IMR-90 (cell line): ENCODE measurements around the gene CATSPER4. TPM values are rescaled to one million over a fixed set of nuclear protein-coding genes. Genes with fewer than 3 reads are reported as not detected.

Experiments used
- ATAC-seq: fragments of 200-7000 bp; cut with Tn5 transposase; 2 replicates; pipeline ENCODE4 v1.9.1; 2020; ENCODE audit warnings: low read depth, mild to moderate bottlenecking, moderate library complexity
- BruUV-seq: library from RNA; stranded (reverse); fragments of 400-500 nt; replicated peaks from 2 replicates; lab custom pipeline; 2021; lab: Mats Ljungman, UMichigan
- CTCF ChIA-PET: fragments of 300-600 bp; formaldehyde crosslinking; extraction: SDS; loops from one replicate; lab custom pipeline; 2021; ENCODE audit warnings: antibody characterized with exemption; lab: Yijun Ruan, JAX
- POLR2A ChIA-PET: fragments of 300-600 bp; sonication (Branson Sonifier 250); formaldehyde crosslinking; loops from one replicate; lab custom pipeline; 2022; ENCODE audit warnings: antibody characterized with exemption; ENCODE audit not compliant: unreplicated experiment; lab: Charles Lee
- DNase-seq: peaks from one replicate; pipeline ENCODE4 v3.0.0; 2013
- H2AFZ ChIP-seq: replicated peaks from 2 replicates; pipeline ENCODE3; 2013; ENCODE audit warnings: low read length, mild to moderate bottlenecking; ENCODE audit not compliant: poor library complexity
- H2AK5ac ChIP-seq: 2 replicates; pipeline ENCODE4 v1.6.1; 2013; ENCODE audit warnings: low read depth, low read length, inconsistent platforms
- H2AK9ac ChIP-seq: replicated peaks from 2 replicates; pipeline ENCODE3; 2013; ENCODE audit warnings: mild to moderate bottlenecking, low read depth, low read length, moderate library complexity; ENCODE audit not compliant: poor library complexity
- H2BK120ac ChIP-seq: 2 replicates; pipeline ENCODE4 v1.6.1; 2013; ENCODE audit warnings: low read depth, low read length, inconsistent platforms
- H2BK15ac ChIP-seq: 3 replicates; pipeline ENCODE4 v1.6.1; 2013; ENCODE audit warnings: low read depth, low read length, inconsistent platforms
- H2BK20ac ChIP-seq: 2 replicates; pipeline ENCODE4 v1.6.1; 2013; ENCODE audit warnings: low read depth, mild to moderate bottlenecking, inconsistent platforms, low read length, moderate library complexity
- H2BK5ac ChIP-seq: 2 replicates; pipeline ENCODE4 v1.6.1; 2013; ENCODE audit warnings: mild to moderate bottlenecking, low read depth, low read length, inconsistent platforms; ENCODE audit not compliant: poor library complexity, severe bottlenecking
- H3K14ac ChIP-seq: replicated peaks from 2 replicates; pipeline ENCODE4 v1.6.1; 2013; ENCODE audit warnings: low read depth, low read length, inconsistent platforms
- H3K18ac ChIP-seq: 2 replicates; pipeline ENCODE4 v1.6.1; 2013; ENCODE audit warnings: low read depth, low read length, control low read depth
- H3K23ac ChIP-seq: 2 replicates; pipeline ENCODE4 v1.6.1; 2013; ENCODE audit warnings: low read depth, low read length, inconsistent platforms
- H3K27ac ChIP-seq: 2 replicates; pipeline ENCODE4 v1.5.1; 2013; ENCODE audit warnings: mild to moderate bottlenecking, control low read depth, low read length; ENCODE audit not compliant: insufficient read depth
- H3K27me3 ChIP-seq: 2 replicates; pipeline ENCODE4 v1.6.1; 2013; ENCODE audit warnings: low read length; ENCODE audit not compliant: control insufficient read depth, insufficient read depth
- H3K36me3 ChIP-seq: 2 replicates; pipeline ENCODE4 v1.6.1; 2013; ENCODE audit warnings: low read length, mixed read lengths; ENCODE audit not compliant: control insufficient read depth, insufficient read depth
- H3K4ac ChIP-seq: 2 replicates; pipeline ENCODE4 v1.6.1; 2013; ENCODE audit warnings: low read depth, low read length, inconsistent platforms
- H3K4me1 ChIP-seq: 2 replicates; pipeline ENCODE4 v1.6.1; 2013; ENCODE audit warnings: low read length, mixed read lengths; ENCODE audit not compliant: control insufficient read depth, insufficient read depth
- H3K4me2 ChIP-seq: 2 replicates; pipeline ENCODE4 v1.6.1; 2013; ENCODE audit warnings: low read depth, mild to moderate bottlenecking, control low read depth, low read length, moderate library complexity
- H3K4me3 ChIP-seq: 2 replicates; pipeline ENCODE4 v1.5.1; 2013; ENCODE audit warnings: low read depth, mild to moderate bottlenecking, control low read depth, low read length, moderate library complexity; ENCODE audit not compliant: insufficient read depth
- H3K56ac ChIP-seq: 2 replicates; pipeline ENCODE4 v1.6.1; 2013; ENCODE audit warnings: low read length, inconsistent platforms; ENCODE audit not compliant: insufficient read depth; ENCODE audit errors: extremely low read depth
- H3K79me1 ChIP-seq, 2 experiments: 2 replicates each; pipeline ENCODE4 v1.6.1; 2013; ENCODE audit warnings: low read length in 2 of 2, inconsistent platforms in 1 of 2, low read depth in 1 of 2
- H3K9ac ChIP-seq: 2 replicates; pipeline ENCODE4 v1.6.1; 2013; ENCODE audit warnings: low read depth, low read length, control low read depth
- H3K9me1 ChIP-seq: 2 replicates; pipeline ENCODE4 v1.6.1; 2013; ENCODE audit warnings: low read length, inconsistent platforms; ENCODE audit not compliant: insufficient read depth
- H3K9me3 ChIP-seq: 2 replicates; pipeline ENCODE4 v1.6.1; 2013; ENCODE audit warnings: low read length; ENCODE audit not compliant: control insufficient read depth, insufficient read depth
- H4K20me1 ChIP-seq: 2 replicates; pipeline ENCODE4 v1.6.1; 2013; ENCODE audit warnings: low read length, inconsistent platforms; ENCODE audit not compliant: insufficient read depth
- H4K5ac ChIP-seq: 2 replicates; pipeline ENCODE4 v1.6.1; 2013; ENCODE audit warnings: mild to moderate bottlenecking, low read depth, low read length, control low read depth
- H4K8ac ChIP-seq, 2 experiments: 2 replicates each; pipeline ENCODE4 v1.6.1; 2013; ENCODE audit warnings: low read depth in 2 of 2, low read length in 2 of 2, control low read depth in 1 of 2, inconsistent platforms in 1 of 2
- H4K91ac ChIP-seq: 2 replicates; pipeline ENCODE4 v1.6.1; 2013; ENCODE audit warnings: low read depth, low read length, inconsistent platforms; ENCODE audit not compliant: insufficient read depth
- BHLHE40 ChIP-seq: fragments of 150-350 bp; IDR thresholded peaks from 2 replicates; pipeline ENCODE4 v1.6.1; 2016; ENCODE audit warnings: mild to moderate bottlenecking, low read depth, low read length
- MAFK ChIP-seq: IDR thresholded peaks from 2 replicates; pipeline ENCODE4 v1.6.1; 2012; ENCODE audit warnings: low read depth, low read length, improper control_type of control experiment
- MAZ ChIP-seq: IDR thresholded peaks from 2 replicates; pipeline ENCODE4 v1.6.1; 2012; ENCODE audit warnings: low read depth, mild to moderate bottlenecking, low read length, improper control_type of control experiment, moderate library complexity, borderline replicate concordance
- NFE2L2 ChIP-seq: fragments of 150-350 bp; IDR thresholded peaks from 2 replicates; pipeline ENCODE4 v1.6.1; 2016; ENCODE audit warnings: low read depth, mild to moderate bottlenecking, low read length
- RCOR1 ChIP-seq: IDR thresholded peaks from 2 replicates; pipeline ENCODE4 v1.6.1; 2012; ENCODE audit warnings: mild to moderate bottlenecking, low read length, improper control_type of control experiment; ENCODE audit not compliant: insufficient replicate concordance
- SMC3 ChIP-seq: fragments of 150-350 bp; IDR thresholded peaks from 2 replicates; pipeline ENCODE4 v1.6.1; 2016; ENCODE audit warnings: low read depth, mild to moderate bottlenecking, antibody characterized with exemption, low read length, moderate library complexity
- WGBS, 2 experiments: methylation state at CpG; one replicate each; pipeline versions ENCODE4 v1.1.5 to v1.1.7; 2013; ENCODE audit warnings: missing lambda C conversion rate in 2 of 2; ENCODE audit not compliant: insufficient read length in 1 of 2; ENCODE audit errors: extremely low coverage in 2 of 2; 5-methylcytosine and 5-hydroxymethylcytosine counted together
- dilution Hi-C: fragments of 300-500 bp; cut with HindIII; formaldehyde crosslinking; loops from one replicate; pipeline ENCODE4 v1.14.3; 2018; ENCODE audit warnings: low sequenced_read_pairs; ENCODE audit not compliant: unreplicated experiment
- in situ Hi-C: fragments of 300-500 bp; cut with MboI; formaldehyde crosslinking; loops from 3 replicates; pipeline ENCODE4 v1.14.3; 2019; ENCODE audit warnings: low sequenced_read_pairs, inconsistent platforms, mixed read lengths
- intact Hi-C: fragments of 100-400 bp; cut with micrococcal nuclease; formaldehyde crosslinking; loops from 2 replicates; pipeline ENCODE4 v1.10.0; 2022
- polyA plus RNA-seq, 3 experiments: library from polyadenylated mRNA; depleted of rRNA; stranded (reverse); fragments of >200 nt; gene quantifications; 2 replicates each; pipeline ENCODE4 v1.2.3, GENCODE V29; 2012; ENCODE audit warnings: low replicate concordance in 1 of 3
- total RNA-seq: library from RNA; depleted of rRNA; stranded (reverse); fragments of >200 nt; gene quantifications from 2 replicates; pipeline ENCODE4 v1.2.3, GENCODE V29; 2012
- TF ChIP-seq, protein P1 (sequence below): fragments of 150-350 bp; IDR thresholded peaks from 2 replicates; pipeline ENCODE4 v1.6.1; 2016; ENCODE audit warnings: low read depth, mild to moderate bottlenecking, low read length, moderate library complexity, borderline replicate concordance

The CATSPER4 gene
- total and polyA plus RNA-seq, 2 of the 4 experiments (the other 2 are of a cell fraction): not detected

DNA sequence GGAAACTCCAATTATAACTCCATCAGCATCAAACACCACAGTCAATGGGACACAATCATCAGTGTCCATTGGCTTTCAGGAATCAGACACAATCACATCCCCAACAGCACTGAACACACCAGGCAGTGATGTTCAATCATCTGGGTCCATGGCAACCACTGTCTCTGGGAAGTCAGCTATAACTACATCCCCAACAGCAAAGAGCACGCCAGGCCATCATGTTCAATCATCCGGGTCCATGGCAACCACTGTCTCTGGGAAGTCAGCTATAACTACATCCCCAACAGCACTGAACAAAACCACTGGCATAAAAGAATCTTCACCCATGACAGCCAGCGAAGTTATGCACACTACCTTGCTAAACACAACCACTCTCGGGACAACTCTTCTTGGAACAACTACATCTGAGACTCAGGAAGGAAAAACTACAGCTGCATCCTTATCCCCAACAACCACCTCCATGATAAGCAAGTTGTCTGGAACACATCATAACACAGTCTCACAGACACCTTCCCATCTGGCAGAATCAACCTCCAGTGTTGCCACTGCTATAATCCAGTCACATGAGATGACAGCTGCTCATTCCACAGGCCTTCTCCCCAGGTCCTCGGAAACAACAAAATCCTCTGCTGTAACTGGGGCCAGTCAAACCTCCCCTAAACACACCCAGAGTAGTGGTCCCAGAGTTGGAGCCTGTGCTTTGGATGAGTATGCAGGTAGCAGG lies 19.9 kb downstream of the CATSPER4 start:
- no peak overlapping the region for H4K5ac ChIP-seq
- no peaks in the 10 kb centered on the region for H3K4me1 ChIP-seq
- H4K91ac ChIP-seq: no peak overlapping the region
- in situ Hi-C loops: no loop called here
- 72% methylated on average over 2 of the region's 5 CpGs; no CpG with 5 or more reads in 1 of the 2 experiments for WGBS, 2 experiments
- no peak overlapping the region for H3K27ac ChIP-seq
- peaks cover 26% of the 10 kb centered on the region for H3K27me3 ChIP-seq
- no peak overlapping the region for H2BK20ac ChIP-seq
- no peak overlapping the region for H3K9ac ChIP-seq
- intact Hi-C loops: no loop called here
- no peak overlapping the region for H3K4me3 ChIP-seq
- no peak for DNase-seq
- no peak overlapping the region for H3K4me2 ChIP-seq
- no peak overlapping the region for H2BK15ac ChIP-seq
- no peak overlapping the region for H2BK5ac ChIP-seq
- H3K9me1 ChIP-seq: no peaks in the 10 kb centered on the region
- BruUV-seq: no TSS peak
- dilution Hi-C loops: no loop called here
- POLR2A ChIA-PET: no interaction called here
- no peak overlapping the region for H4K8ac ChIP-seq
- no peaks in the 10 kb centered on the region for H3K36me3 ChIP-seq
- no peaks in the 10 kb centered on the region for H3K9me3 ChIP-seq
- no peaks in the 10 kb centered on the region for H3K79me1 ChIP-seq
- no peak overlapping the region for H3K14ac ChIP-seq
- H3K18ac ChIP-seq: no peak overlapping the region
- H3K23ac ChIP-seq: no peak overlapping the region
- H2BK120ac ChIP-seq: no peak overlapping the region
- H3K4ac ChIP-seq: no peak overlapping the region
- no peak overlapping the region for H2AK9ac ChIP-seq
- no peak overlapping the region for H2AK5ac ChIP-seq
- ATAC-seq: no peak
- no peaks in the 10 kb centered on the region for H4K20me1 ChIP-seq
- TF ChIP-seq RCOR1 (no peak), NFE2L2 (no peak), SMC3 (no peak), MAFK (no peak), MAZ (no peak), BHLHE40 (no peak)
- TF ChIP-seq, protein P1, sequence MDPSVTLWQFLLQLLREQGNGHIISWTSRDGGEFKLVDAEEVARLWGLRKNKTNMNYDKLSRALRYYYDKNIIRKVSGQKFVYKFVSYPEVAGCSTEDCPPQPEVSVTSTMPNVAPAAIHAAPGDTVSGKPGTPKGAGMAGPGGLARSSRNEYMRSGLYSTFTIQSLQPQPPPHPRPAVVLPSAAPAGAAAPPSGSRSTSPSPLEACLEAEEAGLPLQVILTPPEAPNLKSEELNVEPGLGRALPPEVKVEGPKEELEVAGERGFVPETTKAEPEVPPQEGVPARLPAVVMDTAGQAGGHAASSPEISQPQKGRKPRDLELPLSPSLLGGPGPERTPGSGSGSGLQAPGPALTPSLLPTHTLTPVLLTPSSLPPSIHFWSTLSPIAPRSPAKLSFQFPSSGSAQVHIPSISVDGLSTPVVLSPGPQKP: no peak
- CTCF ChIA-PET: no interaction called here
- no peak overlapping the region for H3K56ac ChIP-seq
- H2AFZ ChIP-seq: no peak overlapping the region
